Stimulated activated CD4-positive, alpha-beta T cell treated with anti-CD3 and anti-CD28 coated beads, Interleukin-1b, Interleukin-23, amount 100 ng/mL, for 48 hours (primary cell): Measurements from ENCODE around the gene RSL1D1.
"Not testable (repeated sequence)": the region's sequence is repeated elsewhere in the genome, so short reads cannot be mapped to it uniquely, and the experiment has no call there.

Experiments
- DNase-seq: peaks from one replicate; pipeline ENCODE4 v3.0.0-alpha.2; 2020

RSL1D1 gene

GRCh38 chr16:11843206-11843605 is 8.1 kb downstream of the RSL1D1 start:
- no peak for DNase-seq

- DNase-seq, result no peak
Observed at GRCh38 chr16:11841026-11841425, 10.3 kb downstream of the RSL1D1 start.

- DNase-seq, result no peak
Observed at GRCh38 chr16:11836650-11837244, 14.6 kb downstream of the RSL1D1 start.

- DNase-seq, result no peak
Observed at GRCh38 chr16:11835891-11836649, 15.3 kb downstream of the RSL1D1 start.

- no peak for DNase-seq
Observed at GRCh38 chr16:11835309-11835708, 16.0 kb downstream of the RSL1D1 start.

GRCh38 chr16:11833951-11834695 is 17.2 kb downstream of the RSL1D1 start:
- DNase-seq, result no peak

GRCh38 chr16:11828696-11829095 is 22.6 kb downstream of the RSL1D1 start:
- no peak for DNase-seq

- DNase-seq, result not testable (repeated sequence)
Observed at GRCh38 chr16:11825520-11826165, 25.7 kb downstream of the RSL1D1 start.

GRCh38 chr16:11824362-11824761 is 27.0 kb downstream of the RSL1D1 start:
- no peak for DNase-seq

- DNase-seq, result not testable (repeated sequence)
Observed at GRCh38 chr16:11823645-11824044, 27.7 kb downstream of the RSL1D1 start.

GRCh38 chr16:11819798-11820197 is 31.5 kb downstream of the RSL1D1 start:
- no peak for DNase-seq

- not testable (repeated sequence) for DNase-seq
Observed at GRCh38 chr16:11818970-11819369, 32.4 kb downstream of the RSL1D1 start.

- DNase-seq, result no peak
Observed at GRCh38 chr16:11816123-11816522, 35.2 kb downstream of the RSL1D1 start.

- not testable (repeated sequence) for DNase-seq
Observed at GRCh38 chr16:11814800-11815199, 36.5 kb downstream of the RSL1D1 start.

- no peak for DNase-seq
Observed at GRCh38 chr16:11806721-11807120, 44.6 kb downstream of the RSL1D1 start.

GRCh38 chr16:11805556-11805955 is 45.8 kb downstream of the RSL1D1 start:
- DNase-seq, result no peak

GRCh38 chr16:11801481-11802021 is 49.8 kb downstream of the RSL1D1 start:
- no peak for DNase-seq

GRCh38 chr16:11800382-11800718 is 51.0 kb downstream of the RSL1D1 start:
- DNase-seq, result no peak

GRCh38 chr16:11799509-11800381 is 51.6 kb downstream of the RSL1D1 start:
- no peak for DNase-seq

- DNase-seq, result no peak
Observed at GRCh38 chr16:11799017-11799381, 52.3 kb downstream of the RSL1D1 start.

- no peak for DNase-seq
Observed at GRCh38 chr16:11797957-11798299, 53.4 kb downstream of the RSL1D1 start.
